Activated B cell treated with CpG ODN at 0.5 μM for 24 hours (primary cell): ENCODE measurements around the gene SLC7A11. TPM values are rescaled to one million over a fixed set of nuclear protein-coding genes. Genes with fewer than 3 reads are reported as not detected.

ENCODE experiments used
- ATAC-seq: fragments of 200-7000 bp; cut with Tn5 transposase; one replicate; pipeline ENCODE4 v1.10.0; 2021; ENCODE audit warnings: low read depth, mild to moderate bottlenecking, moderate library complexity
- CTCF ChIA-PET: fragments of 350-600 bp; sonication (Branson Sonifier 250); formaldehyde crosslinking; loops from one replicate; lab custom pipeline; 2021; ENCODE audit warnings: antibody characterized with exemption; lab: Charles Lee
- POLR2A ChIA-PET: fragments of 350-600 bp; sonication (Branson Sonifier 250); formaldehyde crosslinking; loops from one replicate; lab custom pipeline; 2021; ENCODE audit warnings: antibody characterized with exemption; lab: Charles Lee
- DNase-seq: peaks from one replicate; pipeline ENCODE4 v3.0.0; 2022
- H3K27ac Mint-ChIP-seq: one replicate; pipeline ENCODE4 v1.8.0; 2020; ENCODE audit warnings: mixed read lengths
- H3K27me3 Mint-ChIP-seq: one replicate; pipeline ENCODE4 v1.8.0; 2021; ENCODE audit warnings: mixed read lengths
- H3K36me3 Mint-ChIP-seq: one replicate; pipeline ENCODE4 v1.8.0; 2021; ENCODE audit warnings: low read depth, mixed read lengths
- H3K4me1 Mint-ChIP-seq: one replicate; pipeline ENCODE4 v1.8.0; 2021; ENCODE audit warnings: mixed read lengths
- H3K4me3 Mint-ChIP-seq: one replicate; pipeline ENCODE4 v1.8.0; 2020; ENCODE audit warnings: mild to moderate bottlenecking, mixed read lengths
- H3K9me3 Mint-ChIP-seq: one replicate; pipeline ENCODE4 v1.8.0; 2020; ENCODE audit warnings: mixed read lengths
- CTCF ChIP-seq: fragments of 200-600 bp; IDR thresholded peaks from one replicate; pipeline ENCODE4 v1.8.0; 2022; ENCODE audit warnings: antibody characterized with exemption, mild to moderate bottlenecking
- intact Hi-C: fragments of 100-400 bp; cut with micrococcal nuclease; formaldehyde crosslinking; loops from one replicate; pipeline ENCODE4 v1.15.1; 2024
- total RNA-seq: library from RNA; stranded (reverse); gene quantifications from 2 replicates; pipeline ENCODE4 v1.2.3, GENCODE V29; 2022

Gene SLC7A11
- total RNA-seq, 1 donor from 2014 or later, result 1.4 TPM

- no peak for TF ChIP-seq CTCF
- no peak overlapping the region for H3K27ac Mint-ChIP-seq
- H3K4me1 Mint-ChIP-seq, result no peaks in the 10 kb centered on the region
- DNase-seq, result no peak
- POLR2A ChIA-PET, result no interaction called here
- CTCF ChIA-PET, result no interaction called here
- intact Hi-C loops, result no loop called here
- H3K4me3 Mint-ChIP-seq, result no peak overlapping the region
- ATAC-seq, result no peak
- no peaks in the 10 kb centered on the region for H3K27me3 Mint-ChIP-seq
- no peaks in the 10 kb centered on the region for H3K9me3 Mint-ChIP-seq
- no peaks in the 10 kb centered on the region for H3K36me3 Mint-ChIP-seq
Observed at GRCh38 chr4:138248058-138248457, 5.9 kb upstream of the SLC7A11 start.

GRCh38 chr4:138247643-138248042, 5.5 kb upstream of the SLC7A11 start:
- no peak for TF ChIP-seq CTCF
- CTCF ChIA-PET, result no interaction called here
- no peaks in the 10 kb centered on the region for H3K9me3 Mint-ChIP-seq
- POLR2A ChIA-PET, result no interaction called here
- DNase-seq (no peak), ATAC-seq (no peak)
- intact Hi-C loops, result no loop called here
- peaks cover 2% of the 10 kb centered on the region for H3K4me1 Mint-ChIP-seq
- H3K27me3 Mint-ChIP-seq, result no peaks in the 10 kb centered on the region
- H3K27ac Mint-ChIP-seq, result no peak overlapping the region
- H3K36me3 Mint-ChIP-seq, result no peaks in the 10 kb centered on the region
- H3K4me3 Mint-ChIP-seq, result no peak overlapping the region

- no peak for ATAC-seq
- peaks cover 16% of the 10 kb centered on the region for H3K4me1 Mint-ChIP-seq
Observed at GRCh38 chr4:138243369-138243768, 1.2 kb upstream of the SLC7A11 start.

GRCh38 chr4:138242834-138243156, 646 bp upstream of the SLC7A11 start:
- intact Hi-C loops, result loop anchor here (1.0 kb wide), 2 partner anchors 52 to 128 kb away; no protein-coding TSS in a partner anchor
- H3K4me3 Mint-ChIP-seq, result peak overlapping the region; percentile 84
- no peaks in the 10 kb centered on the region for H3K27me3 Mint-ChIP-seq
- H3K9me3 Mint-ChIP-seq, result no peaks in the 10 kb centered on the region
- POLR2A ChIA-PET, result interaction anchor here (1.3 kb wide), 1 partner anchor 52 kb away, joined by 9 read pairs; no protein-coding TSS in a partner anchor
- H3K36me3 Mint-ChIP-seq, result no peaks in the 10 kb centered on the region
- H3K27ac Mint-ChIP-seq, result no peak overlapping the region
- CTCF ChIA-PET, result interaction anchor here (0.6 to 1.5 kb wide), 2 partner anchors 152 to 347 kb away, joined by 3 to 4 read pairs; no protein-coding TSS in a partner anchor
- no peak for TF ChIP-seq CTCF
- peaks cover 16% of the 10 kb centered on the region for H3K4me1 Mint-ChIP-seq
- DNase-seq, result no peak
- no peak for ATAC-seq

More at GRCh38 chr4:138243369-138243768, 1.2 kb upstream of the SLC7A11 start:
- H3K9me3 Mint-ChIP-seq, result no peaks in the 10 kb centered on the region
- DNase-seq, result no peak
- no peak overlapping the region for H3K27ac Mint-ChIP-seq
- H3K27me3 Mint-ChIP-seq, result no peaks in the 10 kb centered on the region
- ChIA-PET CTCF (interaction anchor here (0.6 kb wide), 1 partner anchor 347 kb away, joined by 4 read pairs; no protein-coding TSS in a partner anchor), POLR2A (no interaction called here)
- no peak for TF ChIP-seq CTCF
- intact Hi-C loops, result no loop called here
- H3K4me3 Mint-ChIP-seq, result no peak overlapping the region
- H3K36me3 Mint-ChIP-seq, result no peaks in the 10 kb centered on the region

- Mint-ChIP-seq H3K9me3 (no peaks in the 10 kb centered on the region), H3K4me1 (peaks cover 16% of the 10 kb centered on the region), H3K36me3 (no peaks in the 10 kb centered on the region), H3K27me3 (no peaks in the 10 kb centered on the region), H3K4me3 (peak overlapping the region; percentile 84), H3K27ac (peak overlapping the region; percentile 54)
- ChIA-PET POLR2A (interaction anchor here (1.3 kb wide), 1 partner anchor 51 kb away, joined by 9 read pairs; no protein-coding TSS in a partner anchor), CTCF (interaction anchor here (1.5 kb wide), 1 partner anchor 151 kb away, joined by 3 read pairs; no protein-coding TSS in a partner anchor)
- ATAC-seq, result peak; percentile 8
- DNase-seq, result no peak
- TF ChIP-seq CTCF, result no peak
- intact Hi-C loops, result loop anchor here (1.0 kb wide), 2 partner anchors 51 to 127 kb away; no protein-coding TSS in a partner anchor
Observed at GRCh38 chr4:138241281-138242075, 671 bp downstream of the SLC7A11 start.
